Measurements from ENCODE around the gene IL4R. TPM values are rescaled to one million over a fixed set of nuclear protein-coding genes. Genes with fewer than 3 reads are reported as not detected.

Gene IL4R
- total and polyA plus RNA-seq, 2 of the 8 experiments (the other 6 are each of a cell fraction or from before 2014, with no cell fraction given), result 29.1 to 29.4 TPM

- Histone ChIP-seq H3K36me3 (ENCODE audit: control insufficient read depth in 2 of 4, insufficient read depth in 4 of 4, low read length in 3 of 4) (peaks cover 0 to 17% (median under 1%) of the 10 kb centered on the region in 4 experiments; a peak in 5 of 8 replicates), H2AK5ac (ENCODE audit: low read depth, low read length) (no peak overlapping the region)
These were observed 40.1 kb downstream of the IL4R start for GRCh38 chr16:27353853-27354252.

More at GRCh38 chr16:27353853-27354252, 40.1 kb downstream of the IL4R start:
- H4K5ac ChIP-seq (ENCODE audit: insufficient read length, low read depth, low read length), result no peak overlapping the region
- no peaks in the 10 kb centered on the region for H3K27me3 ChIP-seq (replicated peaks in 1 of 4; ENCODE audit: control insufficient read depth in 3 of 4, extremely low read depth in 1 of 4, insufficient read depth in 3 of 4, low read length in 3 of 4)
- no peak overlapping the region for H3K14ac ChIP-seq (ENCODE audit: insufficient read length)
- H2BK120ac ChIP-seq (replicated peaks; ENCODE audit: low read depth, low read length), result no peak overlapping the region
- no peaks in the 10 kb centered on the region for H3K79me2 ChIP-seq (ENCODE audit: control insufficient read depth in 1 of 2, insufficient read depth in 2 of 2, low read length in 2 of 2)
- H2AFZ ChIP-seq (ENCODE audit: low read length), result no peak overlapping the region
- H2BK12ac ChIP-seq (ENCODE audit: low read depth, low read length), result no peak overlapping the region
- no peak overlapping the region for H2BK15ac ChIP-seq (ENCODE audit: low read length)
- H3K27ac ChIP-seq (ENCODE audit: low read depth, low read length), result no peak overlapping the region
- no peak overlapping the region for H3K9ac ChIP-seq (replicated peaks in 1 of 4; ENCODE audit: extremely low read depth in 1 of 4, low read depth in 3 of 4, low read length in 3 of 4)
- no peaks in the 10 kb centered on the region for H4K20me1 ChIP-seq (replicated peaks in 1 of 2; ENCODE audit: control insufficient read depth in 1 of 2, insufficient read depth in 2 of 2, low read length in 2 of 2)
- no peaks in the 10 kb centered on the region for H3K23me2 ChIP-seq (ENCODE audit: low read depth, low read length)
- H4K91ac ChIP-seq (replicated peaks; ENCODE audit: insufficient read length, low read length), result no peak overlapping the region
- H3K79me1 ChIP-seq (ENCODE audit: low read depth, low read length), result no peaks in the 10 kb centered on the region
- no peak overlapping the region for H3K4me3 ChIP-seq (ENCODE audit: extremely low read depth in 1 of 4, insufficient read depth in 2 of 4, low read depth in 3 of 4, low read length in 4 of 4)
- POLR2A ChIA-PET (ENCODE audit: partially characterized antibody), result no interaction called here
- H3K4ac ChIP-seq (replicated peaks; ENCODE audit: insufficient read length, low read depth, low read length), result no peak overlapping the region
- CTCF ChIA-PET (ENCODE audit: partially characterized antibody), result interaction anchor here (2.6 to 5.7 kb wide), 5 partner anchors 9 to 117 kb away, joined by 8 to 55 read pairs (median 18); no protein-coding TSS in a partner anchor
- H4K8ac ChIP-seq (ENCODE audit: extremely low read depth, insufficient read depth, low read length), result no peak overlapping the region
- no peak overlapping the region for H2BK5ac ChIP-seq (ENCODE audit: low read depth, low read length)
- H3K56ac ChIP-seq (replicated peaks; ENCODE audit: insufficient read length, low read depth, low read length), result no peak overlapping the region
- no peak overlapping the region for H3K23ac ChIP-seq (ENCODE audit: insufficient read length)
- H2BK20ac ChIP-seq (ENCODE audit: low read length), result no peak overlapping the region
- H3K4me1 ChIP-seq (replicated peaks in 1 of 4; ENCODE audit: control insufficient read depth in 3 of 4, insufficient read depth in 4 of 4, low read length in 3 of 4), result 0 out of 7 replicates have a peak, but pooled peaks cover 0 to 2% (median 0%) of the 10 kb centered on the region in 4 experiments
- no peak for TF ChIP-seq RAD21 (IDR thresholded peaks at IDR 0.05 in 1 of 2, conservative IDR thresholded peaks at IDR 0.05 in 1 of 2; ENCODE audit: low read depth in 2 of 2, low read length in 2 of 2)
- no peak for FAIRE-seq
- H3K4me2 ChIP-seq (ENCODE audit: insufficient read depth in 1 of 2, low read depth in 2 of 2, low read length in 2 of 2), result no peak overlapping the region
- peaks cover 4 to 5% of the 10 kb centered on the region in 2 experiments; a peak in 2 of 4 replicates for H3K9me3 ChIP-seq (ENCODE audit: insufficient read depth in 2 of 2, low read depth in 1 of 2, low read length in 1 of 2)
- H3K18ac ChIP-seq (ENCODE audit: extremely low read depth, low read length), result no peak overlapping the region
- DNase-seq (ENCODE audit: low read depth in 1 of 2, low spot score in 2 of 2), result no peak
- WGBS, 2 experiments (ENCODE audit: extremely low coverage in 1 of 2, insufficient coverage in 1 of 2, insufficient read length in 1 of 2, insufficient replicate concordance in 2 of 2, low coverage in 1 of 2, low lambda C conversion rate in 2 of 2, missing lambda C conversion rate in 1 of 2), result 96% methylated on average over 4 of the region's 4 CpGs; no CpG with 5 or more reads in 1 of the 2 experiments

All from H1 (cell line).